ENCODE data around the gene BMI1. TPM values are rescaled to one million over a fixed set of nuclear protein-coding genes. Genes with fewer than 3 reads are reported as not detected.

BMI1 gene
- total and polyA plus RNA-seq, 4 donors: 13.2 to 28.7 (median 19.5) TPM

GRCh38 chr10:22318772-22319171, 2.1 kb upstream of the BMI1 start (continued):
- TF ChIP-seq, protein P1, sequence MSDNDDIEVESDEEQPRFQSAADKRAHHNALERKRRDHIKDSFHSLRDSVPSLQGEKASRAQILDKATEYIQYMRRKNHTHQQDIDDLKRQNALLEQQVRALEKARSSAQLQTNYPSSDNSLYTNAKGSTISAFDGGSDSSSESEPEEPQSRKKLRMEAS (IDR thresholded peaks at IDR 0.05): no peak
- no peak for TF ChIP-seq FOXA1 (IDR thresholded peaks at IDR 0.05)

DNA sequence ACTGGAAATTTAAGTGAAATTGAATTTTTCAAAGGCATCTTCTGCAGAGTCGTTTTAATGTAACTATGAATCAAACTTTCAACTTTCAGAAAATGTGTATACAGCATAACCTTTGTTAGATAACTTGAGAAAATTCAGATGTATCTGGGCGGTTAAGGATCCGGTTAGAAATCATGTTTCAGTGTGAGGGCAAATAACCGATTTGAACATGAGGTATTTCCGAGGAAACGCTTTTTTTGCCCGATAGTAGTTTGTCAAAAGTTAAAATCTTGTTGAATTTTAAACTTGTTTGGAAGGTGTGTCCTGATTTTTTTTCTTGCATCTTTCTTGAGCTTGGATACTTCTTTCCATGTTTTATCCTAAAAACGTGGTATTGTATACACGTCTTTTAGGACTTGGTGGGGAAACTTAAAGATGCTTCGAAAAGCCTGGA, 1.3 kb upstream of the BMI1 start:
- TF ChIP-seq JUND (IDR thresholded peaks at IDR 0.05) (no peak), FOXA1 (IDR thresholded peaks at IDR 0.05) (no peak), GABPA (IDR thresholded peaks at IDR 0.05 in 1 of 2, conservative IDR thresholded peaks at IDR 0.05 in 1 of 2) (no peak), TAF1 (conservative IDR thresholded peaks at IDR 0.05) (no peak), CTCF (IDR thresholded peaks at IDR 0.05; ENCODE audit: low read depth, low read length, missing input control) (no peak), SP1 (IDR thresholded peaks at IDR 0.05) (no peak), HNF4G (IDR thresholded peaks at IDR 0.05) (no peak), ATF3 (IDR thresholded peaks at IDR 0.05) (no peak), FOXA2 (IDR thresholded peaks at IDR 0.05) (no peak), NR2F2 (IDR thresholded peaks at IDR 0.05) (no peak), HNF4A (conservative IDR thresholded peaks at IDR 0.05) (no peak), RAD21 (IDR thresholded peaks at IDR 0.05) (no peak), EGR1 (IDR thresholded peaks at IDR 0.05; ENCODE audit: low read depth in 2 of 2) (no peak)
- TF ChIP-seq, protein P2, sequence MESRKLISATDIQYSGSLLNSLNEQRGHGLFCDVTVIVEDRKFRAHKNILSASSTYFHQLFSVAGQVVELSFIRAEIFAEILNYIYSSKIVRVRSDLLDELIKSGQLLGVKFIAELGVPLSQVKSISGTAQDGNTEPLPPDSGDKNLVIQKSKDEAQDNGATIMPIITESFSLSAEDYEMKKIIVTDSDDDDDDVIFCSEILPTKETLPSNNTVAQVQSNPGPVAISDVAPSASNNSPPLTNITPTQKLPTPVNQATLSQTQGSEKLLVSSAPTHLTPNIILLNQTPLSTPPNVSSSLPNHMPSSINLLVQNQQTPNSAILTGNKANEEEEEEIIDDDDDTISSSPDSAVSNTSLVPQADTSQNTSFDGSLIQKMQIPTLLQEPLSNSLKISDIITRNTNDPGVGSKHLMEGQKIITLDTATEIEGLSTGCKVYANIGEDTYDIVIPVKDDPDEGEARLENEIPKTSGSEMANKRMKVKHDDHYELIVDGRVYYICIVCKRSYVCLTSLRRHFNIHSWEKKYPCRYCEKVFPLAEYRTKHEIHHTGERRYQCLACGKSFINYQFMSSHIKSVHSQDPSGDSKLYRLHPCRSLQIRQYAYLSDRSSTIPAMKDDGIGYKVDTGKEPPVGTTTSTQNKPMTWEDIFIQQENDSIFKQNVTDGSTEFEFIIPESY (IDR thresholded peaks at IDR 0.05): no peak
- TF ChIP-seq, protein P1 (IDR thresholded peaks at IDR 0.05): no peak
- TF ChIP-seq, protein P3, sequence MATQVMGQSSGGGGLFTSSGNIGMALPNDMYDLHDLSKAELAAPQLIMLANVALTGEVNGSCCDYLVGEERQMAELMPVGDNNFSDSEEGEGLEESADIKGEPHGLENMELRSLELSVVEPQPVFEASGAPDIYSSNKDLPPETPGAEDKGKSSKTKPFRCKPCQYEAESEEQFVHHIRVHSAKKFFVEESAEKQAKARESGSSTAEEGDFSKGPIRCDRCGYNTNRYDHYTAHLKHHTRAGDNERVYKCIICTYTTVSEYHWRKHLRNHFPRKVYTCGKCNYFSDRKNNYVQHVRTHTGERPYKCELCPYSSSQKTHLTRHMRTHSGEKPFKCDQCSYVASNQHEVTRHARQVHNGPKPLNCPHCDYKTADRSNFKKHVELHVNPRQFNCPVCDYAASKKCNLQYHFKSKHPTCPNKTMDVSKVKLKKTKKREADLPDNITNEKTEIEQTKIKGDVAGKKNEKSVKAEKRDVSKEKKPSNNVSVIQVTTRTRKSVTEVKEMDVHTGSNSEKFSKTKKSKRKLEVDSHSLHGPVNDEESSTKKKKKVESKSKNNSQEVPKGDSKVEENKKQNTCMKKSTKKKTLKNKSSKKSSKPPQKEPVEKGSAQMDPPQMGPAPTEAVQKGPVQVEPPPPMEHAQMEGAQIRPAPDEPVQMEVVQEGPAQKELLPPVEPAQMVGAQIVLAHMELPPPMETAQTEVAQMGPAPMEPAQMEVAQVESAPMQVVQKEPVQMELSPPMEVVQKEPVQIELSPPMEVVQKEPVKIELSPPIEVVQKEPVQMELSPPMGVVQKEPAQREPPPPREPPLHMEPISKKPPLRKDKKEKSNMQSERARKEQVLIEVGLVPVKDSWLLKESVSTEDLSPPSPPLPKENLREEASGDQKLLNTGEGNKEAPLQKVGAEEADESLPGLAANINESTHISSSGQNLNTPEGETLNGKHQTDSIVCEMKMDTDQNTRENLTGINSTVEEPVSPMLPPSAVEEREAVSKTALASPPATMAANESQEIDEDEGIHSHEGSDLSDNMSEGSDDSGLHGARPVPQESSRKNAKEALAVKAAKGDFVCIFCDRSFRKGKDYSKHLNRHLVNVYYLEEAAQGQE (IDR thresholded peaks at IDR 0.05): no peak
- peaks cover 11 to 57% (median 33%) of the 10 kb centered on the region in 4 donors for H3K4me1 ChIP-seq (ENCODE audit: control insufficient read depth in 4 of 4, insufficient read depth in 4 of 4, low read length in 3 of 4)
- 82% methylated on average over 10 of the region's 10 CpGs for WGBS
- H3K4me3 ChIP-seq (ENCODE audit: low read depth in 1 of 3, low read length in 3 of 3): peak overlapping the region in 2 of 3 donors; percentile 54 to 100
- peak overlapping the region; percentile 84 to 88 for H3K9ac ChIP-seq (ENCODE audit: low read depth in 1 of 2, low read length in 2 of 2)
- no peaks in the 10 kb centered on the region for H3K36me3 ChIP-seq (ENCODE audit: control insufficient read depth in 4 of 4, insufficient read depth in 3 of 4, low read depth in 1 of 4, low read length in 3 of 4)
- no peak for DNase-seq (ENCODE audit: low spot score)
- H3K27ac ChIP-seq (ENCODE audit: low read depth in 1 of 2, low read length in 2 of 2): peak overlapping the region in 1 of 2 donors; percentile 83
- H3K9me3 ChIP-seq (ENCODE audit: control insufficient read depth in 4 of 4, low read length in 3 of 4): no peaks in the 10 kb centered on the region
- H3K27me3 ChIP-seq (ENCODE audit: control insufficient read depth in 4 of 4, insufficient read depth in 4 of 4, low read length in 3 of 4): no peaks in the 10 kb centered on the region
